Erythroblast (primary cell): ENCODE data around the gene SYMPK.

Source experiments
- GATA1 ChIP-seq: IDR thresholded peaks from 2 replicates; pipeline ENCODE4 v1.6.1; 2011; ENCODE audit warnings: low read depth, mild to moderate bottlenecking, control low read depth, low read length, moderate library complexity
- POLR2A ChIP-seq: IDR thresholded peaks from 2 replicates; pipeline ENCODE4 v1.6.1; 2011; ENCODE audit warnings: mild to moderate bottlenecking, low read length

- no peak for TF ChIP-seq POLR2A
- TF ChIP-seq GATA1, result no peak
Observed at GRCh38 chr19:45798995-45799517, 63.9 kb downstream of the SYMPK start.
